Neural progenitor cell (in vitro differentiated cells): ENCODE data around the gene PPP5C. TPM values are rescaled to one million over a fixed set of nuclear protein-coding genes. Genes with fewer than 3 reads are reported as not detected.
A peak's percentile ranks its signal among the peaks of the same experiment; 100 is the strongest.

ENCODE experiments used
- DNase-seq: peaks from one replicate; pipeline ENCODE4 v3.0.0-alpha.2; 2016; ENCODE audit warnings: low spot score
- H2AFZ ChIP-seq: fragments of 200-600 bp; sonication (generic); replicated peaks from 2 replicates; pipeline ENCODE4 v1.6.1; 2016; ENCODE audit warnings: antibody characterized with exemption
- H3F3A ChIP-seq: fragments of 200-600 bp; sonication (generic); 2 replicates; pipeline ENCODE4 v1.6.1; 2016; ENCODE audit warnings: antibody characterized with exemption, low read depth
- H3K27ac ChIP-seq: fragments of 200-600 bp; sonication (generic); 2 replicates; pipeline ENCODE4 v1.5.1; 2016; ENCODE audit warnings: mild to moderate bottlenecking
- H3K27me3 ChIP-seq: fragments of 200-600 bp; sonication (generic); 2 replicates; pipeline ENCODE4 v1.6.1; 2016; ENCODE audit warnings: mild to moderate bottlenecking, moderate library complexity
- H3K36me3 ChIP-seq: fragments of 200-600 bp; sonication (generic); 2 replicates; pipeline ENCODE4 v1.5.1; 2016
- H3K4me1 ChIP-seq: fragments of 200-600 bp; sonication (generic); 2 replicates; pipeline ENCODE4 v1.6.1; 2016; ENCODE audit warnings: mixed run types
- H3K4me2 ChIP-seq: fragments of 200-600 bp; sonication (generic); 2 replicates; pipeline ENCODE4 v1.6.1; 2016
- H3K4me3 ChIP-seq: fragments of 200-600 bp; sonication (generic); 2 replicates; pipeline ENCODE4 v1.5.1; 2016
- H3K79me2 ChIP-seq: fragments of 200-600 bp; sonication (generic); 2 replicates; pipeline ENCODE4 v1.6.1; 2016; ENCODE audit warnings: low read depth
- H3K9ac ChIP-seq: fragments of 200-600 bp; sonication (generic); 2 replicates; pipeline ENCODE4 v1.6.1; 2016
- H3K9me3 ChIP-seq: fragments of 200-600 bp; sonication (generic); 2 replicates; pipeline ENCODE4 v1.5.1; 2016; ENCODE audit warnings: low read depth
- H4K20me1 ChIP-seq: fragments of 200-600 bp; sonication (generic); 2 replicates; pipeline ENCODE4 v1.6.1; 2016; ENCODE audit warnings: low read depth
- H3K27ac Mint-ChIP-seq: 3 replicates; pipeline ENCODE4 v1.8.0; 2021; ENCODE audit warnings: mixed read lengths
- H3K27me3 Mint-ChIP-seq: 2 replicates; pipeline ENCODE4 v1.8.0; 2022; ENCODE audit warnings: low read depth, mild to moderate bottlenecking, inconsistent platforms, moderate library complexity, mixed read lengths; ENCODE audit not compliant: insufficient read depth
- H3K36me3 Mint-ChIP-seq: 3 replicates; pipeline ENCODE4 v1.8.0; 2021; ENCODE audit warnings: mixed read lengths
- H3K4me1 Mint-ChIP-seq: 3 replicates; pipeline ENCODE4 v1.8.0; 2021; ENCODE audit warnings: mixed read lengths
- H3K4me3 Mint-ChIP-seq: 3 replicates; pipeline ENCODE4 v1.8.0; 2021; ENCODE audit warnings: mild to moderate bottlenecking, moderate library complexity, mixed read lengths
- H3K9me3 Mint-ChIP-seq: 3 replicates; pipeline ENCODE4 v1.8.0; 2020; ENCODE audit warnings: mixed read lengths
- EZH2 ChIP-seq: fragments of 200-600 bp; sonication (generic); IDR thresholded peaks from 2 replicates; pipeline ENCODE4 v1.6.1; 2017; ENCODE audit warnings: antibody characterized with exemption, mild to moderate bottlenecking, moderate library complexity
- EZH2phosphoT487 ChIP-seq: fragments of 200-600 bp; sonication (generic); IDR thresholded peaks from 2 replicates; pipeline ENCODE4 v1.6.1; 2017; ENCODE audit warnings: antibody characterized with exemption
- total RNA-seq: library from RNA; depleted of rRNA; stranded (reverse); fragments of >200 nt; gene quantifications from 2 replicates; pipeline ENCODE4 v1.2.3, GENCODE V29; 2015; ENCODE audit warnings: low replicate concordance
- TF ChIP-seq, protein P1 (sequence below): fragments of 200-600 bp; sonication (generic); IDR thresholded peaks from 2 replicates; pipeline ENCODE4 v1.5.1; 2017; ENCODE audit warnings: antibody characterized with exemption, mild to moderate bottlenecking

Gene PPP5C
- total RNA-seq, 1 donor from 2014 or later, result 63.5 TPM

- DNase-seq, result peak; percentile 44
- peaks cover 10% of the 10 kb centered on the region for H3K36me3 Mint-ChIP-seq
- Histone ChIP-seq H3K79me2 (peaks cover 9% of the 10 kb centered on the region), H3K4me1 (peaks cover 25% of the 10 kb centered on the region), H3K4me2 (peak overlapping the region; percentile 72), H3K4me3 (peak overlapping the region; percentile 31), H3K36me3 (no peaks in the 10 kb centered on the region), H3K9ac (no peak overlapping the region), H4K20me1 (peaks cover 20% of the 10 kb centered on the region), H3K27ac (no peak overlapping the region), H3F3A (peaks cover 34% of the 10 kb centered on the region), H3K9me3 (no peaks in the 10 kb centered on the region), H3K27me3 (peaks cover 76% of the 10 kb centered on the region), H2AFZ (peak overlapping the region; percentile 19)
- H3K27me3 Mint-ChIP-seq, result peaks cover 25% of the 10 kb centered on the region
- H3K27ac Mint-ChIP-seq, result peak overlapping the region; percentile 86
- H3K4me1 Mint-ChIP-seq, result peaks cover 75% of the 10 kb centered on the region
- TF ChIP-seq EZH2 (no peak), EZH2phosphoT487 (no peak)
- TF ChIP-seq, protein P1, sequence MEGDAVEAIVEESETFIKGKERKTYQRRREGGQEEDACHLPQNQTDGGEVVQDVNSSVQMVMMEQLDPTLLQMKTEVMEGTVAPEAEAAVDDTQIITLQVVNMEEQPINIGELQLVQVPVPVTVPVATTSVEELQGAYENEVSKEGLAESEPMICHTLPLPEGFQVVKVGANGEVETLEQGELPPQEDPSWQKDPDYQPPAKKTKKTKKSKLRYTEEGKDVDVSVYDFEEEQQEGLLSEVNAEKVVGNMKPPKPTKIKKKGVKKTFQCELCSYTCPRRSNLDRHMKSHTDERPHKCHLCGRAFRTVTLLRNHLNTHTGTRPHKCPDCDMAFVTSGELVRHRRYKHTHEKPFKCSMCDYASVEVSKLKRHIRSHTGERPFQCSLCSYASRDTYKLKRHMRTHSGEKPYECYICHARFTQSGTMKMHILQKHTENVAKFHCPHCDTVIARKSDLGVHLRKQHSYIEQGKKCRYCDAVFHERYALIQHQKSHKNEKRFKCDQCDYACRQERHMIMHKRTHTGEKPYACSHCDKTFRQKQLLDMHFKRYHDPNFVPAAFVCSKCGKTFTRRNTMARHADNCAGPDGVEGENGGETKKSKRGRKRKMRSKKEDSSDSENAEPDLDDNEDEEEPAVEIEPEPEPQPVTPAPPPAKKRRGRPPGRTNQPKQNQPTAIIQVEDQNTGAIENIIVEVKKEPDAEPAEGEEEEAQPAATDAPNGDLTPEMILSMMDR, result no peak
- no peaks in the 10 kb centered on the region for H3K9me3 Mint-ChIP-seq
- H3K4me3 Mint-ChIP-seq, result peak overlapping the region; percentile 66
Measured at GRCh38 chr19:46408664-46409039, 61.8 kb downstream of the PPP5C start.

DNA sequence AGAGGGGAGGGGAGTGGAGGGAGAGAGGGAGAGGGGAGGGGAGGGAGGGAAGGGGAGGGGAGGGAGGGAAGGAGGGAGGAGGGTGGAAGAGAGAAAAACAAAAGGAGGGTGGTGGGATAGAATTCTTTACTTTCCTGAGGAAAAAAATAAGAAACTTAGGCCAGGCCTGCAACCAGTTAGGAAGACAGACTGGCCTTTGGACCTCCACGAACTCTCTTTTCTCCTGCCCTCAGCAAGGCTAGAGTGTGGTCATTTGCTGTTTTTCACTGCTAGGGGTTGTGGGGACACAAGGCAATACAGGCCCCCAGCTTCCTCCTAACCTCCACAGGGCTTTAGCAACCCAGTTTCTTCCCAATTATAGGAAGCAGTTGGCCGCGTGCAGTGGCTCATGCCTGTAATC lies 62.3 kb downstream of the PPP5C start:
- H3K4me2 ChIP-seq, result no peak overlapping the region
- TF ChIP-seq EZH2phosphoT487, result no peak
- no peak for TF ChIP-seq EZH2
- TF ChIP-seq, protein P1, result no peak
- peaks cover 25% of the 10 kb centered on the region for H3K27me3 Mint-ChIP-seq
- H3K27ac ChIP-seq, result no peak overlapping the region
- peaks cover 71% of the 10 kb centered on the region for H3K27me3 ChIP-seq
- no peak overlapping the region for H3K4me3 Mint-ChIP-seq
- no peak overlapping the region for H3K9ac ChIP-seq
- no peak overlapping the region for H2AFZ ChIP-seq
- no peaks in the 10 kb centered on the region for H3K36me3 ChIP-seq
- no peaks in the 10 kb centered on the region for H3K9me3 ChIP-seq
- no peak for DNase-seq
- peaks cover 30% of the 10 kb centered on the region for H3K4me1 ChIP-seq
- peaks cover 34% of the 10 kb centered on the region for H3F3A ChIP-seq
- peaks cover 9% of the 10 kb centered on the region for H3K79me2 ChIP-seq
- H3K4me1 Mint-ChIP-seq, result peaks cover 75% of the 10 kb centered on the region
- H3K27ac Mint-ChIP-seq, result no peak overlapping the region
- H3K9me3 Mint-ChIP-seq, result no peaks in the 10 kb centered on the region
- peaks cover 20% of the 10 kb centered on the region for H4K20me1 ChIP-seq
- peaks cover 10% of the 10 kb centered on the region for H3K36me3 Mint-ChIP-seq
- no peak overlapping the region for H3K4me3 ChIP-seq

- Histone ChIP-seq H2AFZ (no peak overlapping the region), H3K27me3 (peaks cover 58% of the 10 kb centered on the region), H3F3A (peaks cover 39% of the 10 kb centered on the region), H3K4me3 (no peak overlapping the region), H3K79me2 (peaks cover 9% of the 10 kb centered on the region), H3K9ac (no peak overlapping the region), H3K4me2 (no peak overlapping the region), H3K36me3 (no peaks in the 10 kb centered on the region), H4K20me1 (peaks cover 20% of the 10 kb centered on the region), H3K27ac (no peak overlapping the region), H3K4me1 (peaks cover 22% of the 10 kb centered on the region), H3K9me3 (no peaks in the 10 kb centered on the region)
- DNase-seq, result no peak
- peaks cover 75% of the 10 kb centered on the region for H3K4me1 Mint-ChIP-seq
- peak overlapping the region; percentile 97 for H3K4me3 Mint-ChIP-seq
- peaks cover 24% of the 10 kb centered on the region for H3K27me3 Mint-ChIP-seq
- peaks cover 10% of the 10 kb centered on the region for H3K36me3 Mint-ChIP-seq
- no peaks in the 10 kb centered on the region for H3K9me3 Mint-ChIP-seq
- TF ChIP-seq EZH2phosphoT487, result no peak
- TF ChIP-seq, protein P1, result no peak
- no peak for TF ChIP-seq EZH2
- peak overlapping the region; percentile 29 for H3K27ac Mint-ChIP-seq
Measured at GRCh38 chr19:46410205-46411087, 63.6 kb downstream of the PPP5C start.
